ENCODE results near the gene MMP14. TPM values are rescaled to one million over a fixed set of nuclear protein-coding genes. Genes with fewer than 3 reads are reported as not detected.

The MMP14 gene
- polyA plus RNA-seq, 1 donor: 108 TPM

DNA sequence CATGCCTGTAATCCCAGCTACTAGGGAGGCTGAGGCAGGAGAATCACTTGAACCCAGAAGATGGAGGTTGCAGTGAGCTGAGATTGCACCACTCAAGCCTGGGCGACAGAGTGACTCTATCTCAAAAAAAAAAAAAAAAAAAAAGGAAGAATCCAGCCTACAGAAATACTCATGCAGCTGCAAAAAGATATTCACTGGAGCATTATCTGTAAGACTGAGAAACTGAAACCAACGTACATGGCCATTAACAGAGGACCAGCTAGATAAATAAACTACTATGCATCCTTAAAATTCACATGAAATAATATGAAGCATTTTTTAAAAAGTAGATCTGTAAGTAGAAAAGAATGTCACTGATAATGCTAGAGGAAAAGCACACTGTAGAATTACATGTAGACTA lies 24.7 kb upstream of the MMP14 start:
- peaks cover 31% of the 10 kb centered on the region for H3K4me1 ChIP-seq (ENCODE audit: control insufficient read depth, insufficient read depth, low read length)
- no peaks in the 10 kb centered on the region for H3K9me3 ChIP-seq (ENCODE audit: control insufficient read depth, low read depth, low read length)
- WGBS (ENCODE audit: insufficient coverage, low lambda C conversion rate): 0% methylated on average over 1 of the region's 2 CpGs
- H3K4me3 ChIP-seq (ENCODE audit: low read length): peak overlapping the region; percentile 49
- peak in 1 of 2 donors; percentile 34 for DNase-seq
- H3K27ac ChIP-seq (ENCODE audit: low read length): peak overlapping the region; percentile 51
- no peaks in the 10 kb centered on the region for H3K27me3 ChIP-seq (ENCODE audit: control insufficient read depth, insufficient read depth, low read length)
- H3K36me3 ChIP-seq (ENCODE audit: control insufficient read depth, insufficient read depth, low read length): peaks cover 9% of the 10 kb centered on the region

DNA sequence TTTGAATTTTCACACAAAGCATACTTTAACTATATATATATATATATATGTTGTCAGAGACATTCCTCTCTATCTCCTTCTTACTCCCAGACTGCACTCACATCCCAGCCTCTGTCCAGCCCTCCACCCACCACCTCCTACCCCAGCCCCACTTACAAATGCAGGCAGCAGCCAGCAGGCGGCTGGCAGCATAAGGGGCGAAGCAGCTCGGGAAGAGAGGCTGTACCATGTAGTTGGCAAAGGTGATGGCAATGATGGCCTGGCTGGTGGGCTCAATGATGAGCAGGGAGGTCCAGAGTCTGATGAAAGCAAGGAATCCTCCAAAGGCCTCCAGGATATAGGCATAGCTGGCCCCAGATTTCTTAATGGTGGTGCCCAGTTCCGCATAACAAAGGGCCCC lies 23.6 kb upstream of the MMP14 start:
- H3K27me3 ChIP-seq (ENCODE audit: control insufficient read depth, insufficient read depth, low read length): no peaks in the 10 kb centered on the region
- peaks cover 34% of the 10 kb centered on the region for H3K4me1 ChIP-seq (ENCODE audit: control insufficient read depth, insufficient read depth, low read length)
- H3K27ac ChIP-seq (ENCODE audit: low read length): peak overlapping the region; percentile 54
- peak overlapping the region; percentile 49 for H3K4me3 ChIP-seq (ENCODE audit: low read length)
- DNase-seq: no peak
- WGBS (ENCODE audit: insufficient coverage, low lambda C conversion rate): no CpG with 5 or more reads among the region's 4 CpGs
- H3K9me3 ChIP-seq (ENCODE audit: control insufficient read depth, low read depth, low read length): no peaks in the 10 kb centered on the region
- peaks cover 9% of the 10 kb centered on the region for H3K36me3 ChIP-seq (ENCODE audit: control insufficient read depth, insufficient read depth, low read length)

GRCh38 chr14:22813145-22813544 lies 23.2 kb upstream of the MMP14 start:
- no peaks in the 10 kb centered on the region for H3K27me3 ChIP-seq (ENCODE audit: control insufficient read depth, insufficient read depth, low read length)
- H3K9me3 ChIP-seq (ENCODE audit: control insufficient read depth, low read depth, low read length): no peaks in the 10 kb centered on the region
- H3K36me3 ChIP-seq (ENCODE audit: control insufficient read depth, insufficient read depth, low read length): peaks cover 9% of the 10 kb centered on the region
- H3K4me3 ChIP-seq (ENCODE audit: low read length): peak overlapping the region; percentile 49
- H3K4me1 ChIP-seq (ENCODE audit: control insufficient read depth, insufficient read depth, low read length): peaks cover 34% of the 10 kb centered on the region
- WGBS (ENCODE audit: insufficient coverage, low lambda C conversion rate): no CpG with 5 or more reads among the region's 9 CpGs
- DNase-seq: no peak
- H3K27ac ChIP-seq (ENCODE audit: low read length): peak overlapping the region; percentile 54

DNA sequence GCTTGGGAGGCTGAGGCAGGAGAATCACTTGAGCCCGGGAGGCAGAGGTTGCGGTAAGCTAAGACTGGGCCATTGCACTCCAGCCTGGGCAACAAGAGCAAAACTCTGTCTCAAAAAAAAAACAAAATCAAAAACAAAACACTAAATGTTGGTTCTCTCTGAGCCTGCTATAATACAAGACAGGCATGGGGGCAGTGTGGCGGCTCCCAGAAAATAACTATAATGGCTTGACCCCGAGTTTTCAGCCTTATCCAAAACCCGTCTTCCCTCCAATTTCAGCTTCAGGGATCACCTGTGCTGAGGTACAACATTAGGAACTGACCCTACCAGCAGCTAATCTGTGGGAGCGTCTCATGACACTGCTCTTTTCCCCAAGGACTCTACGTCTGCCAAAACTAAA lies 22.0 kb upstream of the MMP14 start:
- WGBS (ENCODE audit: insufficient coverage, low lambda C conversion rate): no CpG with 5 or more reads among the region's 7 CpGs
- Histone ChIP-seq H3K9me3 (ENCODE audit: control insufficient read depth, low read depth, low read length) (no peaks in the 10 kb centered on the region), H3K27ac (ENCODE audit: low read length) (peak overlapping the region; percentile 92), H3K36me3 (ENCODE audit: control insufficient read depth, insufficient read depth, low read length) (peaks cover 9% of the 10 kb centered on the region), H3K4me3 (ENCODE audit: low read length) (peak overlapping the region; percentile 66), H3K4me1 (ENCODE audit: control insufficient read depth, insufficient read depth, low read length) (peaks cover 35% of the 10 kb centered on the region), H3K27me3 (ENCODE audit: control insufficient read depth, insufficient read depth, low read length) (no peaks in the 10 kb centered on the region)
- no peak for DNase-seq

DNA sequence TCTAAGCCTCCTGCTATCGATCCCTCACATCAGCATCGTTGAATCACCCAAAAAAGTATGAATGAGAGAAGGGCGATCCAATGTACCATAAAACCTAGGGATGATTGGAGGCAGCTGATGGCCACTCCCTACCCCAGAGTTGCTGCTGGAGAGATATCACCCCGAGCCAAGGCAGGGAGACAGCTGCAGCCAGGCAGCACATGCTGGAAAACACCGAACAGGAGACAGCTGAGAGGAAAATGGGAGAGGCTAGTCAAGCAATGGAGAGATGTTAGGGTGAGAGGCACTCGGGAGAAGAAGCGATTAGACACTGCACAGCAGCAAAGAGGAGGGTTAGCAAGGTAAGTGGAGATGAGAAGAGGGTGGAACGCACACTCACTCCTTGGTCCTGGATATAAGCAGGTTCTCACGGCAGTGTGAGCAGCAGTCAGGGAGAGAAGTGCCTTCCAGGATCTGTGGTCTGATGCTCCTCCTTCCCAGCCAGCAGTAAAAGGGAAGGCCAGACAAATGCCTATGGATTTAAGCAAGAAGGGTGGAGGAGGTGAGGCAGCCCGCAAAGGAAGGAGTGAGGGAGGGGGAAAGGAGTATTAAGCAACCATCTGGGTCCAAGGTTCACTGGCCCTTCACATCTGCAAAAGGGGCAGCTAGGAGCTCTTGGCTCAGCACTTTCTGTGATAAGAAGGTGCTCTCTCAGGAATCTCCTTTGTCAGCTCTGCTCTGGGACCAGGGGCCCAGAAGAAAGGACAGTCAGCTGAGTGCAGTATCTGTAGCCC lies 21.3 kb upstream of the MMP14 start, which contains the start of gene SLC7A7:
SLC7A7 (minus strand) TSS at position 495 of the 773 bp plus-strand sequence. CDS start 2,037 bp downstream, outside the sequence.
- Histone ChIP-seq H3K9me3 (ENCODE audit: control insufficient read depth, low read depth, low read length) (no peaks in the 10 kb centered on the region), H3K27me3 (ENCODE audit: control insufficient read depth, insufficient read depth, low read length) (no peaks in the 10 kb centered on the region), H3K4me1 (ENCODE audit: control insufficient read depth, insufficient read depth, low read length) (peaks cover 38% of the 10 kb centered on the region), H3K27ac (ENCODE audit: low read length) (peak within 1 kb of the TSS; percentile 92), H3K36me3 (ENCODE audit: control insufficient read depth, insufficient read depth, low read length) (peaks cover 5% of the 10 kb centered on the region), H3K4me3 (ENCODE audit: low read length) (peak within 1 kb of the TSS; percentile 66)
- DNase-seq: peak; percentile 93 to 97
- 20% methylated on average over 1 of the region's 10 CpGs for WGBS (ENCODE audit: insufficient coverage, low lambda C conversion rate)

DNA sequence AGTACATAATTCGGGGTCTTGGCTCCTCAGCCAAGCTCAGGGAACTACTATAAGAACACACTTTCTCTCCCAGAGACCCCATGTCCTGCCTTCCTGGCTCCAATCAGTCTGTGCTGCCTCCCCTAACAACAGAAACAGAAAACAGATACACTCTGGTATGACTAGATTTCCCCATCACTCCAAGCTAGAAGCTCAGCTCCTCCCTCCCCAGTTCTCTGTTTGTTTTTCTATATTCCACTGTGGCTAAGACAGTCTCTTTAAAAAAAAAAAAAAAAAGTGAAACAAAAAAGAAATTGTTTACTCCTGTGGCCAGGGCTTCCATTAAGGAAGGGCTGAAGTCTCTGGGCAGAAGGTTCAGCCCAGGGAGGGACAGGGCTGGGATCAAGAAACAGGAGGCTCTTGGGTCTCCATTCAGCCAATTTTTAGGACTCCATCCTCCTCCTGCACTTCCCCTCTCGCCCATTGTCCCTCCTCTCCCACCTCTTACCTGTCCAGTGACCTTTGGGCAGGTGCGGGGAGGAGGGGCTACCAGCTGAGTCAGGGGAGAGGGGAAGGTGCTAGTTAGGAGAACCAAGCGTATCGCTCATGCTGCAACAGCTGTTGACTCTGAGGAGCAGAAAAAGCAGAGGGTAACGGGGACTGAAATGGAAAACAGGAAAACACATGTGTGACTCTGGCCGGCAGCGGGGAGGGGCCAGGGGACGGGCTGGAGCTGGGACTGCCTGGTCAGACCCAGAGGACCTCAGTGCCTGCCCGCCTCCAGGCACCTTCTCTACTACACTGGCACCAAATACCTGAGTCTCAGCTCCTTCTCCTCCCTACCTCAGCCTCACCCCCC lies 17.0 kb upstream of the MMP14 start:
- no peaks in the 10 kb centered on the region for H3K36me3 ChIP-seq (ENCODE audit: control insufficient read depth, insufficient read depth, low read length)
- no CpG with 5 or more reads among the region's 10 CpGs for WGBS (ENCODE audit: insufficient coverage, low lambda C conversion rate)
- H3K4me3 ChIP-seq (ENCODE audit: low read length): peak overlapping the region; percentile 19
- DNase-seq: peak in 1 of 2 donors; percentile 71
- no peaks in the 10 kb centered on the region for H3K27me3 ChIP-seq (ENCODE audit: control insufficient read depth, insufficient read depth, low read length)
- peaks cover 69% of the 10 kb centered on the region for H3K4me1 ChIP-seq (ENCODE audit: control insufficient read depth, insufficient read depth, low read length)
- H3K9me3 ChIP-seq (ENCODE audit: control insufficient read depth, low read depth, low read length): no peaks in the 10 kb centered on the region
- H3K27ac ChIP-seq (ENCODE audit: low read length): peak overlapping the region; percentile 98

DNA sequence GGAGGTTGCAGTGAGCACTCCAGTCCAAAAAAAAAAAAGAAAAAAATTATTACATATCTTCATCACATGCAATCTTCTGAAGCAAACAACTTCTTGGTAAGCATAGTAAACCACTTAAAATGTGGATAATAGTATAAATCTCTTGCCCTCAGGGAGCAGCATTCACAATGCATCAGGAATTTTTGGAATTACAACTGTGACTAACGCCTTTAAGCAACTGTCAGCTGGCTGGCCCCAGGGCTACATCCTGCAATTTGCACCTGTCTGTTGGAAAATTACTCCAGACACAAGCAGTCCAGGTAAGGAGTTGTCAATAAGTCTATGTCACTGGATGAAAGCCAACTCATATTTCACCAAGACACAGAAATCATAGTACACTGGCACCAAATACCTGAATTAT lies 15.7 kb upstream of the MMP14 start:
- Histone ChIP-seq H3K4me1 (ENCODE audit: control insufficient read depth, insufficient read depth, low read length) (peaks cover 69% of the 10 kb centered on the region), H3K4me3 (ENCODE audit: low read length) (no peak overlapping the region), H3K27ac (ENCODE audit: low read length) (peak overlapping the region; percentile 98), H3K36me3 (ENCODE audit: control insufficient read depth, insufficient read depth, low read length) (no peaks in the 10 kb centered on the region), H3K27me3 (ENCODE audit: control insufficient read depth, insufficient read depth, low read length) (no peaks in the 10 kb centered on the region), H3K9me3 (ENCODE audit: control insufficient read depth, low read depth, low read length) (no peaks in the 10 kb centered on the region)
- no peak for DNase-seq
- no CpG with 5 or more reads among the region's 1 CpG for WGBS (ENCODE audit: insufficient coverage, low lambda C conversion rate)

- no peaks in the 10 kb centered on the region for H3K36me3 ChIP-seq (ENCODE audit: control insufficient read depth, insufficient read depth, low read length)
Measured at GRCh38 chr14:22821193-22822015, 15.0 kb upstream of the MMP14 start.

DNA sequence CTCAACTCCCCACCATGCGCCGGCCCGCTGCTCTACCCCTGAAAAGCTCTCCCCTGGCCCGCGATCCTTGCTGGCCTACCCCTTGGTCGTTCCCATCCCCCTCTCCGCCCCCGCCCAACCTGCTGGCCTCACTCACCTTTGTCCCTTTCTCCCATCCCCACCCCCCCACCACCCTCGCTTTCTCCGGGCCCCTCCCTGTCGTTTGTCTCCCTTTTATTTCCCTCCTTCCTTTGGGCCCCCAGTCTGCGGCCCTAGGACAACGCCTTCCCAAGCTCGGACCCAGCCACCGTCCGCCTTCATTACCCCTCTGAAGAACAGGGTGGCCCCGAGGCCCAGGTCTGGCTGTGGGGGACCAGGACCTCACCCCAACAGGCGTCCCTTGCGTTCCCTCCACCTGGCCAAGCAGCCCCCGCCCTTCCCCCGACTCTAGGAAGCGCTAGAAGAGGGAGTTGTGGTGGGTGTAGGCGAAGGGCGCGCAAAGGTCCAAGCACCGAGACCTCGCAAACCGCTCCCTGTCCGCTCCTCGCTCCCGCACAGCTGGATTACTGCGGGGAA lies 14.3 kb upstream of the MMP14 start:
- H3K9me3 ChIP-seq (ENCODE audit: control insufficient read depth, low read depth, low read length): no peaks in the 10 kb centered on the region
- peaks cover 58% of the 10 kb centered on the region for H3K4me1 ChIP-seq (ENCODE audit: control insufficient read depth, insufficient read depth, low read length)
- H3K4me3 ChIP-seq (ENCODE audit: low read length): peak overlapping the region; percentile 45
- H3K27ac ChIP-seq (ENCODE audit: low read length): peak overlapping the region; percentile 98
- no peaks in the 10 kb centered on the region for H3K27me3 ChIP-seq (ENCODE audit: control insufficient read depth, insufficient read depth, low read length)
- H3K36me3 ChIP-seq (ENCODE audit: control insufficient read depth, insufficient read depth, low read length): no peaks in the 10 kb centered on the region
- WGBS (ENCODE audit: insufficient coverage, low lambda C conversion rate): no CpG with 5 or more reads among the region's 32 CpGs
- peak in 1 of 2 donors; percentile 90 for DNase-seq

More at GRCh38 chr14:22821193-22822015, 15.0 kb upstream of the MMP14 start:
- no peaks in the 10 kb centered on the region for H3K27me3 ChIP-seq (ENCODE audit: control insufficient read depth, insufficient read depth, low read length)
- H3K4me3 ChIP-seq (ENCODE audit: low read length): no peak overlapping the region
- peak overlapping the region; percentile 98 for H3K27ac ChIP-seq (ENCODE audit: low read length)
- WGBS (ENCODE audit: insufficient coverage, low lambda C conversion rate): 33% methylated on average over 4 of the region's 24 CpGs
- H3K9me3 ChIP-seq (ENCODE audit: control insufficient read depth, low read depth, low read length): no peaks in the 10 kb centered on the region
- H3K4me1 ChIP-seq (ENCODE audit: control insufficient read depth, insufficient read depth, low read length): peaks cover 62% of the 10 kb centered on the region
- DNase-seq: peak in 1 of 2 donors; percentile 92
